GM12878 (cell line): Measurements from ENCODE around the gene RNF34.

Source experiments
- ATF2 ChIP-seq: IDR thresholded peaks from 2 replicates; pipeline ENCODE4 v1.6.1; 2012; ENCODE audit warnings: low read length, inconsistent platforms
- ATF3 ChIP-seq: IDR thresholded peaks from 2 replicates; pipeline ENCODE4 v1.6.1; 2011; ENCODE audit warnings: low read depth, mild to moderate bottlenecking, low read length, moderate library complexity, borderline replicate concordance; ENCODE audit errors: extremely low read depth
- BHLHE40 ChIP-seq, 2 experiments: fragments of 450-650 bp in 1 of 2; IDR thresholded peaks; 2 replicates each; pipeline ENCODE4 v1.6.1; 2011 to 2017; ENCODE audit warnings: low read depth in 2 of 2, borderline replicate concordance in 1 of 2, improper control_type of control experiment in 1 of 2, low read length in 1 of 2, mild to moderate bottlenecking in 1 of 2
- CBFB ChIP-seq: IDR thresholded peaks from 2 replicates; pipeline ENCODE4 v1.6.1; 2016; ENCODE audit warnings: antibody characterized with exemption, low read depth
- CTCF ChIP-seq, 3 experiments: IDR thresholded peaks in 2 of 3; conservative IDR thresholded peaks in 1 of 3; 2 replicates each; pipeline ENCODE4 v1.5.1; 2011; ENCODE audit warnings: low read depth in 3 of 3, low read length in 3 of 3, mild to moderate bottlenecking in 3 of 3, control low read depth in 2 of 3, moderate library complexity in 2 of 3, inconsistent platforms in 1 of 3, mixed read lengths in 1 of 3; ENCODE audit not compliant: control insufficient read depth in 2 of 3, insufficient read depth in 1 of 3; ENCODE audit errors: extremely low read depth in 1 of 3
- NFYA ChIP-seq: IDR thresholded peaks from 2 replicates; pipeline ENCODE4 v1.6.1; 2011; ENCODE audit warnings: low read depth, mild to moderate bottlenecking, low read length, improper control_type of control experiment, borderline replicate concordance
- POLR2A ChIP-seq: IDR thresholded peaks from 2 replicates; pipeline ENCODE4 v1.6.1; 2011; ENCODE audit warnings: low read depth, mild to moderate bottlenecking, low read length
- POLR2AphosphoS5 ChIP-seq: IDR thresholded peaks from 2 replicates; pipeline ENCODE4 v1.6.1; 2011; ENCODE audit warnings: mild to moderate bottlenecking, low read length, inconsistent platforms
- SMAD1 ChIP-seq: fragments of 450-650 bp; IDR thresholded peaks from 2 replicates; pipeline ENCODE4 v1.6.1; 2018; ENCODE audit warnings: mild to moderate bottlenecking, low read depth; ENCODE audit not compliant: partially characterized antibody
- SPI1 ChIP-seq: IDR thresholded peaks from 2 replicates; pipeline ENCODE4 v1.6.1; 2011; ENCODE audit warnings: low read depth, mild to moderate bottlenecking, low read length, moderate library complexity, borderline replicate concordance; ENCODE audit not compliant: insufficient read depth
- TAF1 ChIP-seq: IDR thresholded peaks from 2 replicates; pipeline ENCODE4 v1.6.1; 2011; ENCODE audit warnings: mild to moderate bottlenecking, low read depth, low read length, borderline replicate concordance

- TF ChIP-seq ATF2 (no peak), BHLHE40 (IDR thresholded peaks at IDR 0.05; ENCODE audit: borderline replicate concordance in 1 of 2, low read depth in 2 of 2, low read length in 1 of 2) (no peak), NFYA (no peak), SMAD1 (no peak), POLR2A (no peak), SPI1 (no peak), TAF1 (no peak), CBFB (no peak), POLR2AphosphoS5 (no peak), CTCF (IDR thresholded peaks at IDR 0.05 in 2 of 3, conservative IDR thresholded peaks at IDR 0.05 in 1 of 3; ENCODE audit: control insufficient read depth in 2 of 3, extremely low read depth in 1 of 3, insufficient read depth in 1 of 3, low read depth in 3 of 3, low read length in 3 of 3) (no peak), ATF3 (no peak)
These were observed 44.1 kb upstream of the RNF34 start for GRCh38 chr12:121355818-121356217.
